OCI-LY1 (cell line): Measurements from ENCODE around the gene BTN1A1.
A peak's percentile ranks its signal among the peaks of the same experiment; 100 is the strongest.

ENCODE experiments used
- H2AFZ ChIP-seq: fragments of 200-600 bp; sonication (generic), shearing (Covaris generic); 2 replicates; pipeline ENCODE4 v1.6.0; 2014; ENCODE audit warnings: antibody characterized with exemption, mild to moderate bottlenecking, low read length
- H3F3A ChIP-seq: fragments of 200-600 bp; sonication (generic), shearing (Covaris generic); 2 replicates; pipeline ENCODE4 v1.6.0; 2014; ENCODE audit warnings: mild to moderate bottlenecking, antibody characterized with exemption, low read length, moderate library complexity; ENCODE audit not compliant: insufficient read depth
- H3K27ac ChIP-seq: fragments of 200-600 bp; sonication (generic); 2 replicates; pipeline ENCODE4 v1.5.1; 2014; ENCODE audit warnings: low read length, mixed run types, mild to moderate bottlenecking, low read depth; ENCODE audit not compliant: poor library complexity, severe bottlenecking
- H3K27me3 ChIP-seq: fragments of 200-600 bp; sonication (generic); 2 replicates; pipeline ENCODE4 v1.6.0; 2014; ENCODE audit warnings: antibody characterized with exemption, mild to moderate bottlenecking, low read length, moderate library complexity; ENCODE audit not compliant: insufficient read depth
- H3K36me3 ChIP-seq: fragments of 200-600 bp; sonication (generic); 2 replicates; pipeline ENCODE4 v1.6.1; 2014; ENCODE audit warnings: mild to moderate bottlenecking, antibody characterized with exemption, low read length, moderate library complexity, mixed read lengths; ENCODE audit not compliant: insufficient read depth
- H3K4me1 ChIP-seq: fragments of 200-600 bp; sonication (generic); 2 replicates; pipeline ENCODE4 v1.5.1; 2014; ENCODE audit warnings: mild to moderate bottlenecking, low read length, moderate library complexity; ENCODE audit not compliant: insufficient read depth, severe bottlenecking
- H3K4me2 ChIP-seq: fragments of 200-600 bp; sonication (generic), shearing (Covaris generic); 2 replicates; pipeline ENCODE4 v1.6.1; 2014; ENCODE audit warnings: low read length
- H3K4me3 ChIP-seq: fragments of 200-600 bp; sonication (generic); 2 replicates; pipeline ENCODE4 v1.5.1; 2014; ENCODE audit warnings: low read length, low read depth, mild to moderate bottlenecking, mixed read lengths; ENCODE audit not compliant: poor library complexity, severe bottlenecking
- H3K79me2 ChIP-seq: fragments of 200-600 bp; shearing (Covaris generic); 2 replicates; pipeline ENCODE4 v1.6.1; 2016; ENCODE audit warnings: mixed run types, low read length, mixed read lengths; ENCODE audit not compliant: insufficient read depth
- H3K9ac ChIP-seq: fragments of 200-600 bp; sonication (generic), shearing (Covaris generic); 2 replicates; pipeline ENCODE4 v1.6.1; 2014; ENCODE audit warnings: mild to moderate bottlenecking, low read length, mixed read lengths
- H3K9me2 ChIP-seq: fragments of 200-600 bp; sonication (generic), shearing (Covaris generic); 2 replicates; pipeline ENCODE4 v1.6.1; 2014; ENCODE audit warnings: low read depth, mild to moderate bottlenecking, low read length, mixed read lengths
- H3K9me3 ChIP-seq: fragments of 200-600 bp; shearing (Covaris generic); 2 replicates; pipeline ENCODE4 v1.6.1; 2014; ENCODE audit warnings: low read length, mixed read lengths
- H4K20me1 ChIP-seq: fragments of 200-600 bp; sonication (generic), shearing (Covaris generic); 2 replicates; pipeline ENCODE4 v1.6.0; 2016; ENCODE audit warnings: mild to moderate bottlenecking, low read length; ENCODE audit not compliant: insufficient read depth
- CTCF ChIP-seq: fragments of 200-600 bp; sonication (generic), shearing (Covaris generic); IDR thresholded peaks from 2 replicates; pipeline ENCODE4 v1.5.1; 2017; ENCODE audit warnings: mild to moderate bottlenecking, antibody characterized with exemption, low read length, moderate library complexity, mixed read lengths
- EZH2 ChIP-seq: fragments of 200-600 bp; sonication (generic), shearing (Covaris generic); IDR thresholded peaks from 2 replicates; pipeline ENCODE4 v1.8.0; 2017; ENCODE audit warnings: borderline replicate concordance, mixed run types, mild to moderate bottlenecking, antibody characterized with exemption, low read length, moderate library complexity, mixed read lengths

Gene BTN1A1

GRCh38 chr6:26478100-26478984 is 21.8 kb upstream of the BTN1A1 start:
- no peak overlapping the region for H2AFZ ChIP-seq
- no peak overlapping the region for H3K4me2 ChIP-seq

GRCh38 chr6:26478985-26479278 is 21.2 kb upstream of the BTN1A1 start:
- Histone ChIP-seq H3K36me3 (no peaks in the 10 kb centered on the region), H3K4me1 (peaks cover 45% of the 10 kb centered on the region), H2AFZ (no peak overlapping the region), H4K20me1 (no peaks in the 10 kb centered on the region), H3F3A (no peaks in the 10 kb centered on the region; the same call in 1 of the 2 replicates), H3K27ac (no peak overlapping the region), H3K9me3 (peaks cover 6% of the 10 kb centered on the region; the same call in 1 of the 2 replicates), H3K9me2 (no peaks in the 10 kb centered on the region), H3K9ac (no peak overlapping the region), H3K4me2 (no peak overlapping the region), H3K79me2 (no peaks in the 10 kb centered on the region), H3K27me3 (no peaks in the 10 kb centered on the region), H3K4me3 (no peak overlapping the region)
- TF ChIP-seq CTCF = no peak

More at GRCh38 chr6:26478100-26478984, 21.8 kb upstream of the BTN1A1 start:
- H3K27ac ChIP-seq = peak overlapping the region; percentile 81
- no peak overlapping the region for H3K9ac ChIP-seq
- no peaks in the 10 kb centered on the region for H3K27me3 ChIP-seq
- H3K9me2 ChIP-seq = no peaks in the 10 kb centered on the region
- TF ChIP-seq EZH2 (no peak), CTCF (no peak)
- no peak overlapping the region for H3K4me3 ChIP-seq
- H3K9me3 ChIP-seq = peaks cover 8% of the 10 kb centered on the region
- H3K79me2 ChIP-seq = no peaks in the 10 kb centered on the region
- no peaks in the 10 kb centered on the region for H4K20me1 ChIP-seq
- H3K4me1 ChIP-seq = peaks cover 49% of the 10 kb centered on the region
- H3K36me3 ChIP-seq = no peaks in the 10 kb centered on the region
- H3F3A ChIP-seq = no peaks in the 10 kb centered on the region; the same call in 1 of the 2 replicates

GRCh38 chr6:26482338-26482737 is 17.8 kb upstream of the BTN1A1 start:
- H3K9ac ChIP-seq = no peak overlapping the region
- H3K27ac ChIP-seq = no peak overlapping the region
- H3K9me2 ChIP-seq = no peaks in the 10 kb centered on the region
- no peak overlapping the region for H2AFZ ChIP-seq
- H4K20me1 ChIP-seq = no peaks in the 10 kb centered on the region
- H3K9me3 ChIP-seq = peaks cover 6% of the 10 kb centered on the region
- H3K4me2 ChIP-seq = no peak overlapping the region
- H3K4me1 ChIP-seq = peaks cover 13% of the 10 kb centered on the region
- H3K27me3 ChIP-seq = no peaks in the 10 kb centered on the region
- no peak overlapping the region for H3K4me3 ChIP-seq
- TF ChIP-seq CTCF (no peak), EZH2 (no peak)
- no peaks in the 10 kb centered on the region; the same call in 1 of the 2 replicates for H3K36me3 ChIP-seq
- no peaks in the 10 kb centered on the region for H3K79me2 ChIP-seq
- no peaks in the 10 kb centered on the region for H3F3A ChIP-seq
